HEK293 (cell line): Measurements from ENCODE around the gene UQCRFS1.

Experiments
- CTCF ChIA-PET: fragments of 350-600 bp; formaldehyde crosslinking; extraction: SDS; loops from one replicate; lab custom pipeline; 2021; ENCODE audit warnings: antibody characterized with exemption; lab: Yijun Ruan, JAX
- POLR2A ChIA-PET: fragments of 300-600 bp; formaldehyde crosslinking; extraction: SDS; loops from one replicate; lab custom pipeline; 2020; ENCODE audit warnings: antibody characterized with exemption, inconsistent platforms; lab: Yijun Ruan, JAX
- H3K27ac ChIP-seq: fragments of 200-500 bp; sonication (Bioruptor generic); 2 replicates; pipeline ENCODE4 v1.5.1; 2014; ENCODE audit warnings: low read depth, low read length, control low read depth, inconsistent platforms; ENCODE audit errors: extremely low read depth
- H3K36me3 ChIP-seq, 2 experiments: fragments of 200-500 bp in 1 of 2; sonication (Bioruptor generic) in 1 of 2; 1 replicate in 1 of 2; 2 replicates in 1 of 2; pipeline ENCODE4 v1.5.1; 2014 to 2017; ENCODE audit warnings: inconsistent platforms in 2 of 2, low read length in 2 of 2; ENCODE audit not compliant: control insufficient read depth in 2 of 2, insufficient read depth in 1 of 2
- H3K4me1 ChIP-seq: fragments of 200-500 bp; sonication (Bioruptor generic); 2 replicates; pipeline ENCODE4 v1.5.1; 2014; ENCODE audit warnings: mild to moderate bottlenecking, low read length, inconsistent platforms; ENCODE audit not compliant: control insufficient read depth, insufficient read depth
- H3K4me3 ChIP-seq: 2 replicates; pipeline ENCODE4 v1.5.1; 2011; ENCODE audit warnings: low read depth, mild to moderate bottlenecking, control low read depth, low read length, moderate library complexity
- H3K9me3 ChIP-seq: fragments of 200-500 bp; sonication (Bioruptor generic); 2 replicates; pipeline ENCODE4 v1.5.1; 2014; ENCODE audit warnings: low read depth, low read length, inconsistent platforms; ENCODE audit not compliant: control insufficient read depth, insufficient read depth
- BCL11A ChIP-seq: fragments of 450-650 bp; formaldehyde crosslinking; IDR thresholded peaks from 2 replicates; pipeline ENCODE4 v1.5.1; 2016; ENCODE audit warnings: low read depth, missing biosample characterization, missing genetic modification characterization
- GLI4 ChIP-seq: fragments of 450-650 bp; formaldehyde crosslinking; IDR thresholded peaks from 2 replicates; pipeline ENCODE4 v1.5.1; 2016; ENCODE audit warnings: missing biosample characterization, missing genetic modification characterization
- KLF17 ChIP-seq: fragments of 450-650 bp; formaldehyde crosslinking; IDR thresholded peaks from 2 replicates; pipeline ENCODE4 v1.5.1; 2016; ENCODE audit warnings: missing biosample characterization, missing genetic modification characterization
- KLF8 ChIP-seq: fragments of 450-650 bp; formaldehyde crosslinking; IDR thresholded peaks from 2 replicates; pipeline ENCODE4 v1.5.1; 2016; ENCODE audit warnings: missing biosample characterization, missing genetic modification characterization
- MZF1 ChIP-seq: fragments of 450-650 bp; formaldehyde crosslinking; IDR thresholded peaks from 2 replicates; pipeline ENCODE4 v1.5.1; 2017; ENCODE audit warnings: missing biosample characterization, missing genetic modification characterization, borderline replicate concordance
- PRDM1 ChIP-seq: fragments of 450-650 bp; formaldehyde crosslinking; IDR thresholded peaks from 2 replicates; pipeline ENCODE4; 2016; ENCODE audit warnings: missing biosample characterization, missing genetic modification characterization
- RBAK ChIP-seq: fragments of 450-650 bp; formaldehyde crosslinking; IDR thresholded peaks from 2 replicates; pipeline ENCODE4 v1.5.1; 2016; ENCODE audit warnings: missing biosample characterization, missing genetic modification characterization
- ZBTB17 ChIP-seq: fragments of 450-650 bp; formaldehyde crosslinking; IDR thresholded peaks from 2 replicates; pipeline ENCODE4 v1.5.1; 2016; ENCODE audit warnings: missing biosample characterization, missing genetic modification characterization
- ZBTB7A ChIP-seq: fragments of 450-650 bp; formaldehyde crosslinking; IDR thresholded peaks from 2 replicates; pipeline ENCODE4 v1.5.1; 2016; ENCODE audit warnings: low read depth, missing biosample characterization, missing genetic modification characterization
- ZFP37 ChIP-seq: fragments of 450-650 bp; formaldehyde crosslinking; IDR thresholded peaks from 2 replicates; pipeline ENCODE4 v1.5.1; 2016; ENCODE audit warnings: missing biosample characterization, missing genetic modification characterization
- ZFP41 ChIP-seq: fragments of 450-650 bp; formaldehyde crosslinking; IDR thresholded peaks from 2 replicates; pipeline ENCODE4 v1.5.1; 2016; ENCODE audit warnings: missing biosample characterization, missing genetic modification characterization, borderline replicate concordance
- ZNF146 ChIP-seq: fragments of 450-650 bp; formaldehyde crosslinking; IDR thresholded peaks from 2 replicates; pipeline ENCODE4 v1.5.1; 2016; ENCODE audit warnings: missing biosample characterization, missing genetic modification characterization
- ZNF19 ChIP-seq: fragments of 450-650 bp; formaldehyde crosslinking; IDR thresholded peaks from 2 replicates; pipeline ENCODE4; 2016; ENCODE audit warnings: missing biosample characterization, missing genetic modification characterization, low read depth
- ZNF202 ChIP-seq: fragments of 450-650 bp; formaldehyde crosslinking; IDR thresholded peaks from 2 replicates; pipeline ENCODE4 v1.5.1; 2016; ENCODE audit warnings: missing biosample characterization, missing genetic modification characterization, borderline replicate concordance
- ZNF211 ChIP-seq: fragments of 450-650 bp; formaldehyde crosslinking; IDR thresholded peaks from 2 replicates; pipeline ENCODE4 v1.5.1; 2016; ENCODE audit warnings: low read depth, missing biosample characterization, missing genetic modification characterization
- ZNF280D ChIP-seq: fragments of 450-650 bp; formaldehyde crosslinking; IDR thresholded peaks from 2 replicates; pipeline ENCODE4 v1.5.1; 2016; ENCODE audit warnings: missing biosample characterization, missing genetic modification characterization
- ZNF302 ChIP-seq: fragments of 450-650 bp; formaldehyde crosslinking; IDR thresholded peaks from 2 replicates; pipeline ENCODE4 v1.5.1; 2016; ENCODE audit warnings: missing biosample characterization, missing genetic modification characterization, low read depth
- ZNF350 ChIP-seq: fragments of 450-650 bp; formaldehyde crosslinking; IDR thresholded peaks from 2 replicates; pipeline ENCODE4 v1.5.0; 2017; ENCODE audit warnings: missing biosample characterization, mild to moderate bottlenecking, missing genetic modification characterization
- ZNF37A ChIP-seq: fragments of 450-650 bp; IDR thresholded peaks from 2 replicates; pipeline ENCODE4 v1.5.1; 2018; ENCODE audit warnings: missing biosample characterization, missing genetic modification characterization
- ZNF394 ChIP-seq: fragments of 450-650 bp; formaldehyde crosslinking; IDR thresholded peaks from 2 replicates; pipeline ENCODE4 v1.5.1; 2016; ENCODE audit warnings: missing biosample characterization, missing genetic modification characterization, mild to moderate bottlenecking, moderate library complexity, borderline replicate concordance
- ZNF529 ChIP-seq: fragments of 450-650 bp; formaldehyde crosslinking; IDR thresholded peaks from 2 replicates; pipeline ENCODE4 v1.5.1; 2017; ENCODE audit warnings: missing genetic modification characterization, missing biosample characterization; ENCODE audit not compliant: insufficient replicate concordance
- ZNF626 ChIP-seq: fragments of 450-650 bp; sonication (Bioruptor Pico); formaldehyde crosslinking; IDR thresholded peaks from 2 replicates; pipeline ENCODE4 v1.5.1; 2018; ENCODE audit warnings: missing biosample characterization, missing genetic modification characterization, inconsistent platforms
- ZNF670 ChIP-seq: fragments of 450-650 bp; formaldehyde crosslinking; IDR thresholded peaks from 2 replicates; pipeline ENCODE4 v1.5.1; 2016; ENCODE audit warnings: missing biosample characterization, missing genetic modification characterization, low read depth
- ZNF785 ChIP-seq: fragments of 450-650 bp; formaldehyde crosslinking; IDR thresholded peaks from 2 replicates; pipeline ENCODE4 v1.5.1; 2016; ENCODE audit warnings: missing biosample characterization, missing genetic modification characterization
- ZNF791 ChIP-seq: fragments of 450-650 bp; formaldehyde crosslinking; IDR thresholded peaks from 2 replicates; pipeline ENCODE4 v1.5.1; 2016; ENCODE audit warnings: missing biosample characterization, missing genetic modification characterization
- ZNF792 ChIP-seq: fragments of 450-650 bp; formaldehyde crosslinking; IDR thresholded peaks from 2 replicates; pipeline ENCODE4 v1.5.1; 2016; ENCODE audit warnings: missing biosample characterization, missing genetic modification characterization

Gene UQCRFS1

GRCh38 chr19:29189033-29189360 is 24.0 kb downstream of the UQCRFS1 start:
- Histone ChIP-seq H3K4me3 (no peak overlapping the region), H3K36me3 (no peaks in the 10 kb centered on the region), H3K27ac (no peak overlapping the region), H3K9me3 (no peaks in the 10 kb centered on the region), H3K4me1 (no peaks in the 10 kb centered on the region)
- POLR2A ChIA-PET = interaction anchor here (0.8 kb wide), 1 partner anchor 13 kb away, joined by 3 read pairs; no protein-coding TSS in a partner anchor
- TF ChIP-seq ZNF202 = no peak
- TF ChIP-seq ZBTB7A (tag by site-specific recombination) = no peak
- TF ChIP-seq ZNF394 (tag by site-specific recombination) = no peak
- no peak for TF ChIP-seq ZNF670 (tag by site-specific recombination)
- TF ChIP-seq KLF8 = no peak
- TF ChIP-seq ZNF791 (tag by site-specific recombination) = no peak
- no peak for TF ChIP-seq ZNF211 (tag by site-specific recombination)
- TF ChIP-seq ZNF350 (tag by site-specific recombination) = no peak
- TF ChIP-seq ZNF626 (tag by site-specific recombination) = no peak
- no peak for TF ChIP-seq ZNF37A (tag by site-specific recombination)
- no peak for TF ChIP-seq BCL11A
- TF ChIP-seq ZFP41 (tag by site-specific recombination) = no peak
- no peak for TF ChIP-seq RBAK (tag by site-specific recombination)
- TF ChIP-seq ZNF280D (tag by site-specific recombination) = no peak
- no peak for TF ChIP-seq MZF1 (tag by site-specific recombination)
- no peak for TF ChIP-seq ZNF302
- TF ChIP-seq ZBTB17 (tag by site-specific recombination) = no peak
- TF ChIP-seq KLF17 = no peak
- CTCF ChIA-PET = interaction anchor here (1.2 kb wide), 1 partner anchor 13 kb away, joined by 3 read pairs; no protein-coding TSS in a partner anchor

GRCh38 chr19:29188289-29189032 is 24.5 kb downstream of the UQCRFS1 start:
- ChIA-PET POLR2A (no interaction called here), CTCF (interaction anchor here (1.2 kb wide), 1 partner anchor 13 kb away, joined by 3 read pairs; no protein-coding TSS in a partner anchor)
- no peaks in the 10 kb centered on the region for H3K36me3 ChIP-seq
- H3K4me3 ChIP-seq = no peak overlapping the region
- no peaks in the 10 kb centered on the region for H3K9me3 ChIP-seq
- no peak for TF ChIP-seq ZNF792 (tag by site-specific recombination)
- no peak for TF ChIP-seq GLI4
- no peak for TF ChIP-seq ZNF19
- TF ChIP-seq ZNF202 = no peak
- no peak for TF ChIP-seq PRDM1 (tag by site-specific recombination)
- TF ChIP-seq ZBTB7A (tag by site-specific recombination) = no peak
- TF ChIP-seq ZNF146 (tag by site-specific recombination) = no peak
- no peak for TF ChIP-seq ZNF529 (tag by site-specific recombination)
- no peak for TF ChIP-seq ZFP37
- TF ChIP-seq ZNF785 (tag by site-specific recombination) = no peak
- no peaks in the 10 kb centered on the region for H3K4me1 ChIP-seq
- no peak overlapping the region for H3K27ac ChIP-seq
